ENCODE data around the gene ZNF277.
"Not testable (repeated sequence)": the region's sequence is repeated elsewhere in the genome, so short reads cannot be mapped to it uniquely, and the experiment has no call there.

The ZNF277 gene

DNA sequence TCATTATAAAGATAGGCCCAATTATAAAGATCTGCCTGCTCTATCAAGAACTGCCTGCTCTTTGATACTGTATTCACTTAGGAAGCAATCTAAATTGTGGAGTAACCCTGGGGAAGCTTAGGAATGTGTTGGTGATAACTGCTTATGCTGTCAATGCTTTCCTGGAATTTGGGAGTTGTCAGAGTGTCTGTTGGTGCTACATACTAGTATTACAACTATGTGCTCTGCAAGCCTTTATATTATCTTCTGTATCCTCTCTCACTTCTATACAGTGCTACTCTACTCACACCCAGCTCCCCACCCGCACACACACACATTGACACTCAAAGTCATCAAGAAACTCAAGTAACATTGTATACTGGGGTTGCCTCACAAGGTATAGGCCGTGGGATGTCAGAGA, 6.1 kb downstream of the ZNF277 start:
- no peak for DNase-seq (ENCODE audit: low spot score)

DNA sequence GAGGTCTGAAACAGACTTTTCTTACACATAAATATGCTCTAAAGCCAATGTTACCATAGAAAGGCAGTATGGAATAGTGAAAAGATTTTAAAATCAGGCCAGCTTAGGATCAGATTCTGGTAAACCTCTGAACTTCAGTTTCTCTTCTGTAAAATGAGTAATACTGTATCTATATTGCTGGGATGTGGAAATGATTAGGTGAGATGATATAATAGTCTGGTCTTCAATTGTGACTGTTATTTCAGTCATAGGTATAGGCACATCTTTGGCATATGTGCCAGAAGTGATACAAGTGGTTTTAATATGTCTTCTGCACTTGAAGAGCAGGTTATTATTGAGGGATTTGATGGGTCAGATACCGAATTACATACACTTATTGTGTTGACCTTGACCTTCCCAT, 7.2 kb downstream of the ZNF277 start:
- DNase-seq (ENCODE audit: low spot score), result no peak

DNA sequence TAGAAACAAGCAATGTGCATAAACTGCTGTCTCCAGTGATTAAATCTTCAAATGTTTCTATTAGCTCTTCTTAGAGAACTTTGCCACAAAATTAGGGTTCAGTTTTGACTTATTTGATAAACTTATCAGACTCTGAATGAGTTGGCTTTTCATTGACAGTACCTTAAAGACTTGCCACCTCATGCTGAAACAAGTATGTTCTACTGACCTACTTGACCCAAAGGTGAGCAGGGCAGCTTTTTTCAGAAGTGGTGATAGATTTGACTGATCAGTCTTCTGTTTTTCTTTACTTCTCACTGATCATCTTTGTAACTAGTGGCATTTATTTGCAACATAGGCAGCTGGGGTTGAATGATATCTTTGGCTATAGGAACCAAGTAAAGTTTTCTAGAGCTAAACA, 7.8 kb downstream of the ZNF277 start:
- no peak for DNase-seq (ENCODE audit: low spot score)

DNA sequence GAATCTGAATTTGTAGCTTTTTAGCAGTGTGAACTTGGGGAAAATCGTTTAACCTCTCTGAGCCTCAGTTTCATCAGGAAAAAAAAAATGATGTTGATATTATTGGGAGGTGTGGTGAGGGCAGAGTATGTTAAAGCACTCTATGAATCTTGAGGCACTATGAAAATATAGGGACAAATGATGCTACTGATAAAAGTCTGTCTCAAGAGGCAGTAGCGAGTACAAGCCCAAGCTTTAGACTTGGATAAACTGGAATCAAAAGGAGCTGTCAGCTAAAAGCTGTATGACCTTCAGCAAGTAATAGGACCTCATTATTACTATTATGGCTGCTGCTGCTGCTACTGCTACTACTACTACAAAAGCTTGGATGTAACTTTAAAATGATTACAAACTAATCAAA, 8.4 kb downstream of the ZNF277 start:
- DNase-seq (ENCODE audit: low spot score), result no peak

DNA sequence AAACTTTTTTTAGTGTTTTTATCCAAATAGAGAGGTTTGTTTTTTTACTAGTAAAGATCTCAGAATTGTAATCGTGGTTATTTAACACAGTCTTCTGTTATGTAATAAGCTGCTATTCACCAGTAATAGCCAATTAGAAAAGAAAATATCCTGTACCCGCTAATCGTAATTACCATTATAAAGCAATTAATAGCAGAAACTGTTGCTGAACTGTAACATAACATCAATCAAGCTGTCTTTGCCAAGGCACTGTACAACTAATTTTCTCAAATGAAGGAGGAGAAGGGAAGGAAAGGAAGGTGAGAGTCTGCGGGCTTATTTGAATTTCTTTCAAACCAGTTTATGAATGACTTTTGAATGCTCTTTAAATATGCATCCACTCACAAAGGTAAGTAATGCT, 9.3 kb downstream of the ZNF277 start:
- DNase-seq (ENCODE audit: low spot score), result no peak

DNA sequence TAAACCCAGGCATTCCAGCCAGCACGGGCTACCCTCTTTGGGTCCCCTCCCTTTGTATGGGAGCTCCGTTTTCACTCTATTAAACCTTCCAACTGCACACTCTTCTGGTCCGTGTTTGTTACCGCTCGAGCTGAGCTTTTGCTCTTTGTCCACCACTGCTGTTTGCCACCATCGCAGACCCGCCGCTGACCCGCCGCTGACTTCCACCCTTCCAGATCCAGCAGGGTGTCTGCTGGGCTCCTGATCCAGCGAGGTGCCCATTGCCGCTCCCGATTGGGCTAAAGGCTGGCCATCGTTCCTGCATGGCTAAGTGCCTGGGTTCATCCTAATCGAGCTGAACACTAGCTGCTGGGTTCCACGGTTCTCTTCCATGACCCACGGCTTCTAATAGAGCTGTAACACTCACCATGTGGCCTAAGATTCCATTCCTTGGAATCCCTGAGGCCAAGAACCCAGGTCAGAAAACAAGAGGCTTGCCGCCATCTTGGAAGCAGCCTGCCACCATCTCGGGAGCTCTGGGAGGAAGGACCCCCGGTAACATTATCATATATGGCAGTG, 14.5 kb downstream of the ZNF277 start:
- DNase-seq (ENCODE audit: low spot score), result no peak

DNA sequence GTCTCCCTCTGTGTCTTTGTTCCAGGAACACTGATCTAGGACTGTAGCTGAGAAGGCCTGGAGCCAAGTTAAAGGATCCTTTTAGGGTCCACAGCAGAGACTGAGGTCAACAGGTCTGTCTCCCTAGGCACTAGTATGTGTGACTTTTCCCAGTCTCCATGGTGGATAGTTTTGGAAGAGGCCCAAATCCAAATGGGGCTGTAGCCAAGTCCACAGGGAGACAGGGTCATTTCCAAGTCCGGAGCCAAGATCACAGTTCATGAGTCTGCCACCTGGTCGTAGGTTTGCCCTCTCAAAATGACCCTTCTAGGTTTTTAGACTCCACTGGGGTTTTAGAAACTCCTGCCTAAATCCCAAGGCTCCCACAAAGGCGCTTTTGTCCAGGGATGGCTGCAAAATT, 16.8 kb downstream of the ZNF277 start:
- DNase-seq (ENCODE audit: low spot score), result no peak

DNA sequence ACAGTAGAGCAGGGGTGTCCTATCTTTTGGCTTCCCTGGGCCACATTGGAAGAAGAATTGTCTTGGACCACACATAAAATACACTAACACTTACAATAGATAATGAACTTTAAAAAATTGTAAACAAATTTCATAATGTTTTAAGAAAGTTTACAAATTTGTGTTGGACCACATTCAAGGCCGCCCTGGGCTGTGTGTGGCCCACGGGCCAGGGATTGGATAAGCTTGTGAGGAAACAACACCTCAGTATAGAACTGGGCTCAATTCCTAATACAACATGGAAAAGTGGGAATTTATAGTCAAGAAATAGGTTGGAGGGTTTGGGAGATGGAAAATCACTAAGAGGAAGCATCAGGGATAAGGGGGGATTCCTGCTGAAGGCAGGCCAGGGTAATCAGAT, 17.7 kb downstream of the ZNF277 start:
- DNase-seq (ENCODE audit: low spot score), result no peak

DNA sequence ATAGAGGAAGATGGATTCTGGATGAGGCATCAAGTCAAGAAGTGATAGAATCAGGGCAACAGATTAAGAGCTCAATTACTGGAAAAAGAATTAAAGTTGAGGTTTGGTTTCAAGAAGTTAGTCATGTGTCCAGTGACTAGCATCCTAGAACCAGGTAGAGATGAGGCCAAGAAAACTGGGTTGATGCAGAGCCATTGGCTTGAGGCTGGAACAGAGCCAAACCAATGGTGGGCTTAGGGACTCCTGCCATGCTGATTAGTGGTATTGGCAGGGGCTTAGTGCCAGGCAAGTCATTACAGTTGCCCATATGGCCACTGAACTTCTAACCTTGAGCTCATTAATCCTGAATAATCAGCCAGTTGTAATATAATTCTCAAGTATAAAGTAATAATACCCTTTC, 18.5 kb downstream of the ZNF277 start:
- no peak for DNase-seq (ENCODE audit: low spot score)

DNA sequence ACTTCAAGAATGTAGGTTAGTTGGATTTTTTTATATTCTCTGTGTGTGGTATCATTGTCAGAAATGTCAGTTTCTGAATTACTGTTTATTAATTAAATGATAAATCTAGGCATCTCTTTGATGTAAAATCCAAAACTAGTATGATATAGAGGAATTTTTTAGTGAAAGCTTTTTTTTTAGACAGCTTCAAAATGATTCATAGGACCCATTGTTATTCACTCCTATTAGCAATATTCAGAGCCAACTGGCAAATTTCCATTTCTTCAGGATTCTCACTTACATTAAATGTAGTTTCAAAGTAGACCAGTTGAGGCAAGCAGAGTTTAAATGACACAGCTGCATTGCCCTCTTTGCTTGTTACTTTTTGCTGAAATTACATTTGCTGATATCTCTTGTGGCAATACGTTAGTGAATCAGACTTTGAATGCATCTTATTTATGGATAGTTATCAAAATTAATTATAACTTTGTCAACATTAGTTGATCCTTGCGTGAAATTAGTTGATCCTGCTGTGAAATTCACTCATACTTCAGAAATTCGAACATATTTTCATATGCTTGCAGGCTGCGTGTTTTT, 20.3 kb downstream of the ZNF277 start:
- DNase-seq (ENCODE audit: low spot score), result no peak

DNA sequence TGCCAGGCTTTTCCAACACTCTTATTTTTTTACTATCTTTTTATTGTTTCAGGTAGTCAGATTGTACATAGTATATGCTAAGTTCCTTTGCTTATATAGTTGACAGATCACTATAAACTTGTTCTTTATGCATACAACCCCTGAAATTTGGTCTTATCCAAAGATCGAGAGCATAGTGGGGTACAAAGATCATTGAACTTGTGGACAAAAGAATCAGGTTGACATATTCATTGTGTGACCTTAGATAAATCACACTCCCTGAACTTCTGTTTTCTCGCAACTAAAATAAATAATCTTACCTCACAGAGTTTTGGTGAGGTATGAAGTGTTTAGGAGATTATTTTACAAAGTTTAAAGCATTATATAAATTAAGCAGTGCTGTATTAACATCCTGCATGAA, 22.1 kb downstream of the ZNF277 start:
- no peak for DNase-seq (ENCODE audit: low spot score)

DNA sequence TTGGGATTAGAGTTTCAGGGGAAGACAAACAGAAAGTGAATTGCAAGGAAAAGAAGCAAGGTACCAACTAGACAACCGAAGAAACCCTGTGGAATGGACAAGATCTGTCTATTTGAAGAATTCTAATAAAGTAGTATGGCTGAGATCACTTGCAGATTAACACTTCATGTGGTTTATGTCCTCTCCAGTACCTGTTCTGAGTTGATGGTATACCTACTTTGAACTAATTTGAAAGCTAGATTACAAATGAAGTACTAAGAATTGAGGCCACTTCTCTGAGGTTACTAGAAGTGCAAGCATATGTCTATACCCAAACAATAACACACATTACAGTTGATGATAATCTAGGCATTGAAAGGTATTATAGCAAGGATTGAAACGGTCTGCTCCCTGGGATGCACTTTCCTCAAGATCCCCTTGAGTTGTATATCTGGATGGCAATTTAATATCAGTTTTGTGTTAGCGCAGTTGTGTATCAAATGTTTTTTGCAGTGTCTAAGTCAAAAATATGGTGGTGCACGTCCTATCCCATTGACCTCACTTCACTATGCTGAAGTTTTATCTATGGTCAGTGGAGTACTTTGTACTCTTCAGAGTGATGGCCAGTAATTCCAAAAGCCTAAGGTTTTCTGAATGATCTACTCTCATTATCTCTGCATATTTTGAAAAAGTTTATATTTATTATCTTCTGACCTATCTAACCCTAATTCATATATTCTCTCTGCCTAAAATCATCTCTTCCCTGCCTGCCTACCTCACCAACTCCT, 25.9 kb downstream of the ZNF277 start:
- DNase-seq (ENCODE audit: low spot score), result no peak

DNA sequence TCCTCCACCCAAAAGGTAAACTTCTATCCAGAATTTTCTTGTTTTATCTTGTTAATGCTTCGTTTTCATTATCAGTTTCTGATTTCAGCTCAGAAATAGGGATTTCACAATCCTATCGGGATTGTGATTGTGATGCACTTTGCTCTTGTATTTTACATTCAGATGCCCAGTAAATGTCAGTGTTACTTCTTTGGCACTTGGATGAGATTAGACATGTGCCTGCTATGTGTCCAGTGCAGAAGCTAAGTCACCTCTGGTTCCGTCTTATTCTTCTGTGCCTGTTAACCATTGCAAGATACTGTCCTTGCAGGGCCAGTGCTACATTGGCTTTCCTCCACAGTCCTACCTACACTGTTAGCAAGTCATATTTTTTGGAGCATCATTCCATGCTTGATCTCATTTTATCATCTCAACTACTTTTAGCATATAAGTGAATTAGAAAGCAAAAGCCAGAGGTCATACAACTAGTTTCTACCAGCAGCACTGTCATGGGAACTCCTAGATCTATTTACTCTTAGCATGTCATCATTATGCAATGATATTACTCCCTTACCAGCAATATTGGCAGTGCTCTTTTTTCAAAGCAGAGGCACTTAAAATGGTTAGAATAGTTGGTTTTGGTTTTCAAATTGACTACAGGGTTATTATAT, 26.7 kb downstream of the ZNF277 start:
- no peak for DNase-seq (ENCODE audit: low spot score)

DNA sequence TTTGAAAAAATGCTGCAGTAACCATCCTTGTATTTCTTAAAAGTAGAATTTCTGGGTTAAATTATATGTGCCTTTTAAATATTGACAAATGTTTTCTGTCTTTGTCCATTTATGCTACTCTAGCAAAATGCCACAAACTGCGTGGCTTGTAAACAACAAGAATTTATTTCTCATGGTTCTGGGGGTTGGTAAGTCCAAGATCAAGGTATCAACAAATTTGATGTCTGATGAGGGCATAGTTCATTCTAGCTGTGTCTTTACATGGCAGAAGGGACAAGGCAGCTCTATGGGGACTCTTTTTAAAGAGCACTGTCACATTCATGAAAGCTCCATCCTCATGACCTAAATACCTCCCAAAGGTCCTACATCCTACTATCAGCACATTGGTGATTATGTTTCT, 27.7 kb downstream of the ZNF277 start:
- DNase-seq (ENCODE audit: low spot score), result no peak

DNA sequence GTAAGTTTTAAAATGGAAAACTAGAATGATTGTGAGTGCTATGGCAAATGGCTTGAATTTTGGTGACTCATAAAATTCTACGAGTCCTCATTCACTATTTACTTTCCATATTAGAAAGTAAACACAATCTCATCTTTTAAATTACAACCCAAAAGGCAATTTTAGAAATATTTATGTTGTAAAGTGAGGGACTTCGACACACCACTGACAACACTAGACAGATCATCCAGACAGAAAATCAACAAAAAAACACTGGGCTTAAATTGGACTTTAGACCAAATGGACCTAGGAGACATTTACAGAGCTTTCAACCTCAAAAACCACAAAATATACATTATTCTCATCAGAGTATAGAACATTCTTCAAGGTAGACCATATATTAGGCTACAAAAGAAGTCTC, 30.1 kb downstream of the ZNF277 start:
- DNase-seq (ENCODE audit: low spot score), result no peak

DNA sequence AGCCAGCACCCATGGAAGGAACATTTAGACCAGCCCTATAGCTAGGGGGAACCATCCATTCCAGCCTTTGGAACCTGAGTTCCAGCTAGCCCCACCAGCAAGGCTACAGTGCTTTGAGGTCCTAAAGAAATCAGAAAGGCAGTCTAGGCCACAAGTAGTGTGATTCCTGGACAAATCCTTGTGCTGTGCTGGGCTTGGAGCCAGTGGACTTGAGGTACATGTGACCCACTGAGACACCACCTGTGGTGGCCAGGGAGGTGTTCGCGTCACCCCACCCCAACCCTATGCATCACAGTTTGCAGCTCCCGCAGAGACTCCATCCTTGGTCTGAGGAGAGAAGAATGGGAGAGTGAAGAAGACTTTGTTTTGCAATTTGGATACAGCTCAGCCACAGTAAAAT, 31.8 kb downstream of the ZNF277 start:
- DNase-seq (ENCODE audit: low spot score), result no peak

DNA sequence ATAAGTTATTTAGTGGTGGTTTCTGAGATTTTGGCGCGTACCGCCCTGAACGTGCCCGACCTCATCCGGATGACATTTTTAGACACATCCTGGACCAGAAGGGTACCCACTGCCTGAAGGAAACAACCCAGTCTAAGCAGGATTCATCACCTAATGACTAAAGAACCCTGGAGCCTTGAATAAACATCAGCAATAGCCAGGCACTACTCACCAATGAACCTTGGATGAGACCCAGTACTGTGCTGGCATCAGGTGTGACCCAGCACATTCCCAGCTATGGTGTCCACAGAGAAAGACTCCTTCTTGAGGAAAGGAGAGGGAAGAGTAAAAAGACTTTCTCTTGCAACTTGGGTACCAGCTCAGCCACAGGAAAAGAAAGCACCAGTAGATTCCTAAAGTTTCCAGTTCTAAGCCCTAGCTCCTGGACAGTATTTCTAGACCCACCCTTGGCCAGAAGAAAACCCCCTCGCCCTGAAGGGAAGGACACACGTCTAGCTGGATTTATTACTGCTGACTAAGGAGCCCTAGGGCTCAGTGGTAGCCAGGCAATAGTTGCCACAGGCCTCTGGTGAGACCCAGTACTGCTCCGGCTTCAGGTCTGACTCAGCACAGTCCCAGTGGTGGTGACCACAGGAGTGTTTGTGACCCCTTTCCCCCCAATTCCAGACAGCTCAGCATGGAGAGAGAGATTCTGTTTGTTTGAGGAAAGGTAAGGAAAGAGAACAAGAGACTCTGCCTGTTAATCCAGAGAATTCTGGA, 32.5 kb downstream of the ZNF277 start:
- no peak for DNase-seq (ENCODE audit: low spot score)

DNA sequence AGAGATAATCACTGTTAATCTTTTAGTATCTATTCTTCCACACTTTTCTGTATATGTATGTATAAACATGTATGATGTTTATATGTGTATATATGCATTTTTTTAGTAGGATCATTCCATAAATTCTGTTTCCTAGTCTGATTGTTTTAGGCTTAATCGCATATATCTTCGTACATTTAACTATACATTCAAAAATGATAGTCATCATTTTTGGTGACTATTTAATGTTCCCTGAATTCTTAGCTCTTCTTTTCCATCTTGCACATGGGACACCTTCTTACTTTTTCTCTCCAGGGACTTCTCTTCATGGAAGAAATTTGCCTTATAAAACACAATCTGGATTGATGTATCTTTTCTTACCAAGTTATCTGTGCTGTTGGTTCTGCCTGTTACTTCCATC, 42.1 kb downstream of the ZNF277 start:
- DNase-seq (ENCODE audit: low spot score), result no peak

DNA sequence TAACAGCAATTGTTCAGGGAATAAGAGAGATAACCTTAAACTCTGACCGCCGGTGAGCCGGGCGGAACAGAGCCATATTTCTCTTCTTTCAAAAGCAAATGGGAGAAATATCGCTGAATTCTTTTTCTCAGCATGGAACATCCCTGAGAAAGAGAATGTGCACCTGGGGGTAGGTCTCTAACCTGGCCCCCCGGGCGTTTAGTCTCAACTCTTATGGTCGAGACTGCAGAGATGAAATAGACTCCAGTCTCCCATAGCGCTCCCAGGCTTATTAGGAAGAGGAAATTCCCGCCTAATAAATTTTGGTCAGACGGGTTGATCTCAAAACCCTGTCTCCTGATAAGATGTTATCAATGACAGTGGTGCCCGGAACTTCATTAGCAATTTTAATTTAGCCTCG, 43.5 kb downstream of the ZNF277 start:
- DNase-seq (ENCODE audit: low spot score), result not testable (repeated sequence)

DNA sequence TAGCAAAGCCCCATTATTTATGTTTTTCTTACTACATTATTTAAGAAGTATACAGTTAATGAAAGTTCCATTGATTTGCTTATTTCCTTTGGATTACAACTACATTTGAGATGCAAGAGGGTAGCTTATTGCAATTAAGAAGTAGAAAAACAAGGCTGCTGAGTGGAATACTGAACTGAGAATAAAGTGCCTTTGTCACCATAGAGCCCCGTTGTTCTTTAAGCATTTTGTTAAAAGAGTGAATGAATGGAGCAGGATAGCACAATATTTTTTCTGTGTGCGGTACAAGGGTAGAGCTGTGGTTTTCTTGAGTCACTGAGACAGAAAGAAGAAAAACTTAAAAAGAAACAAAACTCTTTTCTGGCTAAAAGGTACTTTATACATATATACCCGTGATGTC, 45.6 kb downstream of the ZNF277 start:
- DNase-seq (ENCODE audit: low spot score), result no peak

DNA sequence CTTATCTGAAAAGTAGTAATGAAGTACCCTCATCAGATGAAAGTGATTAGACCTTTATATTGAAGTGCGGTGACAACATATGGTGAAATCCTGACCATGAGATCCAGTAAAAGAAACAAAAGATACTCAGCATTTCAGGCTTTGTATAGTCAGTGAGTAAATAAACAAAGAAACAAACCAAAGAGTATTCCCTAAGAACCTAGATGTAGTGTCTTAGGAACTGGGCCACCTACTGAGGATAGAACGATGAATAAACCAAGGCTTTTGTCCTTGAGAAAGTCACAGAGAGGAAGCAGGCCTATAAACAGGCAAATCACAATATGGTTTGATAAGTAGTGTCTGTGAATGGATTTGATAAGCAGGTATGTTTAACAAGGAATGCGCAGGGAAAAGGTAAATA, 46.2 kb downstream of the ZNF277 start:
- DNase-seq (ENCODE audit: low spot score), result no peak

DNA sequence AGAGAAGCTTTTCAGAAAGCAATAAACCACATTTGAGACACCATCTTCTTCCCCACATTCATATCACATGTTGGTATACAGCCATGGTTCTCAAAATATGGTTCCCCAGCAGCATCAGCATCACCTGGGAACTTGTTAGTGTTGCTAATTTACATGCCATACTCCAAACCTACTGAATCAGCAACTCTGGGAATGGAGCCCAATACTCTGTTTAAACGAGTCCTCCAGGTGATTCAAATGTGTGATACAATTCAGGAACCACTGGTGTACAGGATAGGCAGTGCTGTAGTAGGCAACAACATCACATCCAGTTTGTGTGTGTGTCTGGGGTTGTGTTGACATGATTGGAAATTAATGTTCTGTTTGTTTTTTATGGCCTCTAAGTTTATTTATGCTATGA, 47.7 kb downstream of the ZNF277 start:
- no peak for DNase-seq (ENCODE audit: low spot score)

Measured in hematopoietic multipotent progenitor cell treated with erythropoietin and hydrocortisone succinate and interleukin-3 and kit ligand, for 15 days (in vitro differentiated cells).